ENCODE results near the gene DGLUCY.
A peak's percentile ranks its signal among the peaks of the same experiment; 100 is the strongest.
"Not testable (repeated sequence)": the region's sequence is repeated elsewhere in the genome, so short reads cannot be mapped to it uniquely, and the experiment has no call there.

DGLUCY gene

DNA sequence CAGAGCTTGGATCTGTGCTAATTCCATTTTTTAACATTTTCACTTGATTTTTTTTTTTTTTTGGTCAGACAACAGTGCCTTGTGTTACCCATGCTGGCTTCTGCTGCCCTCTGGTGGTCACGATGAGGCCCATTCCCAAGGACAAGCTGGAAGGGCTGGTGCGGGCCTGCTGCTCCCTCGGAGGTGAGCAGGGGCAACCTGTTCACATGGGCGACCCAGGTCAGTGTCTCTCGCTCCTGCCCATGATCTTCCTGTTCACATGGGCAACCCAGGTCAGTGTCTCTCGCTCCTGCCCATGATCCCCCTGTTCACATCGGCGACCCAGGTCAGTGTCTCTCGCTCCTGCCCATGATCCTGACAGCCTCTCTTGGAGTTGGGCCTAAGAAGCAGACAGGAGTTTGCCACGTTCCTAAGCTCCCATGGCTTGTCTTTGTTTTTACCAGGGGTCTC, 59.4 kb downstream of the DGLUCY start:
- DNase-seq, result peak; percentile 41 to 80 (median 71)

DNA sequence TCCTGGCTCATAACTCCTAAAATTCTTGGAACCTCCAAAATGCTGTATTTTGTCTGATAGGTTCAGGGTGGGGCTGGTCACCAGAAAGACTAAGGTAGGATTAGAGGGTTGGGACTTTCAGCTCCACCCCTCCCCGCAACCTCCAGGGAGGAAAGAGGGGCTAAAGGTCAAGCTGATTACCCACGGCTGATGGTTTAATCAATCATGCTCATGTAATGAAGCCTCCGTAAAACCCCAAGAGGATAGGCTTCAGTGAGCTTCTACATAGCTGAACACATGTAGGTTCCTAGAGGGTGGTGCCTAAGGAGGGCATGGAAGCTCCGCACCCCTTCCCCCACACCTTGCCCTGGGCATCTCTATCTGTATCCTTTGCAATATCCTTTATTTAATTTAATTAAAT, 60.0 kb downstream of the DGLUCY start:
- no peak for DNase-seq

DNA sequence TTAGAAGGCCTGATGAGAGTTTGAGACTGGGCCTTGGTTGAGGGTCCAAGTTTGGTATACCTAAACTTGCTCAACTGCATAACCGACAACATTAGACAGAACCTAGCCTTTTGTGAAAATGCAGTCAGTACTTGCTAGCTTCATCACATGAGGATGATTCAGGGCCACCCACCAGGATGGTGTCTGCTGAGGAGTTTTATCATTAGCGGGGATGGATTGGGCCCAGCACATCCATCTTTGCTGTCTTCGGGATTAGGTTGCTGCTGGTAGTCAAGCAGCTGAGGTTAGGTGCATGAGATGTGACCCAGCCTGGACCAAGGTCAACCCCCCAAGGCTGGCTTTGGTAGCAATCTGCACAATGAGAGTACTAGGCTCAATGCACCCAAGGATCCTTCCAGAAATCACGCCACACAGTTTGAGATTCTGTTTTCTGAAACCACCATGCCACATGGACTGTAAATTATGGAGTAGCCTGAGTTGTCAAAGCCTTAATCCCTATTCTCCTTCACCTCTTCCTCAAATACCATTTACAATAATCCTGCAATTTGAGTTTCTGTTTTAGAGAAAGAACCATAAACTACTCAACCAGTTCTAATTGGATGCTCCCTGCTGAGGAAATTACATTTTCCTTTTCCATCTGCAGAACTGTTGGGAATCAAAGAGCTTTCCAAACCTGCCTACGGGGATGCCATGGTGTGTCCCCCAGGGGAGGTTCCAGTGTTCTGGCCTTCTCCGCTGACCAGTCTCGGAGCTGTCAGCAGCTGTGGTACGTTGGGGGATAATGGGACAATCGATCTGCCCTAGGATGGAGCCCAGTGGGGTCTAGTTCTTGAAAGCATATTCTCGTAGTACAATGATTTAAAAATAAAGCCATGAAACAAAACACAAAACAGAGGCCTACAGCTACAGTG, 61.7 kb downstream of the DGLUCY start:
- no peak for DNase-seq

DNA sequence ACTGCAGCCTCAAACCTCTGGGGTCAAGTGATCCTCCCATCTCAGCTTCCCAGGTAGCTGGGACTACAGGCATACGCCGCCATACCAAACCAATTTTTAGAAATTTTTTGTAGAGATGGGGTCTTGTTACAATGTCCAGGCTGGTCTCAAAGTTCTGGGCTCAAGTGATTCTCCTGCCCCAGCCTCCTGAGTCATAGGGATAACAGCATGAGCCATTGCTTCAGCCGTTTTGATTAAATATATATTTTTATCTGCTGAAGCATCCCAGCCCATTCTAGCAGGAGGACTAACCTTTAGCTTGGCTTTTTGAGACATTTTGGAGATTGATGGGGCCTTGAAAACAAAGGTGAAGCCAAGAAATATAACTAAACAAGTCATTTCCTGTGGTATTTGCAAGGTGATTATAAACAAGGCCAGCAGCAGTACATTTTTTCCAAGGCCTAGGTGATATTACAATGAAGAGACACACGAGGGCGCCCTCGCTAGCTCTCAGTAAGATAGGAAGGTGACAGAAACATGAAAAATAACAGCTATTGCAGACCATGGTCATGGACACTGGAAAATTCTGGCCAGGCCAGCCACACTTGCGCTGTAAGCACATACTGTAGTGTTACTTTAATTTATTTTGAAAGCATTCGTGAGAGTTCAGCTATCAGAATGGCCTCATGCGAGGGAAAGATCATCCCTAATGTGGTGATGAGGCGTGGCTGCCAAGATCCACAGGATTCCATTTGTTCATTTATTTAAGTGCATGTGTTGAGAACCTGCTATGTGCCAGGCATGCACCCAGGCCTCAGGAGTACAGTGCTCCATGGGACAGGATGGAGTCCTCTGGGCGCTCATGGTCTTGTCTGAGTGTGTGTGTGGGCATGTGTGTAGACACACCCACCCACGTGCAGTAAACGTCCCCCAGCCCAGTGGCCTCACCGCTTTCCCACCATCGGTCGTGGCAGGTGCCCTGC, 63.5 kb downstream of the DGLUCY start:
- peak; percentile 30 to 80 (median 52) for DNase-seq

DNA sequence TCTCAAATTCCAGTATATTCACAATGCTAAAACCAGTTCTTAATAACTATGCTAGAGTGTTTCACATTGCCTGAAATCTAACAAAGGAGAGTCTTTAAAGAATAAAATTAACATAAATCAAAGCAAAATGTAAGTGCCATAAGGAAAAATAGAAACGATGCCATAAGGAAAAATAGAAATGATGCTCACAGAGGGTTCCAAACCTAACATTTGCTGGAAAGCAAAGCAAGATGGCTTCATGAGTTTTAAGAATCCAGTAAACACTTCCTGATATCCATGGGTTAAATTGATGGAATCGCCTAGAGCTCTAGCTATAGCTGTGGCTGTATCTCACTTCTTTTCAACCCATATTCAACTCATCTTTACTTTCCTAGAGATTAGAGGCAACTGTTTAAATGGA, 66.7 kb downstream of the DGLUCY start:
- DNase-seq, result no peak

DNA sequence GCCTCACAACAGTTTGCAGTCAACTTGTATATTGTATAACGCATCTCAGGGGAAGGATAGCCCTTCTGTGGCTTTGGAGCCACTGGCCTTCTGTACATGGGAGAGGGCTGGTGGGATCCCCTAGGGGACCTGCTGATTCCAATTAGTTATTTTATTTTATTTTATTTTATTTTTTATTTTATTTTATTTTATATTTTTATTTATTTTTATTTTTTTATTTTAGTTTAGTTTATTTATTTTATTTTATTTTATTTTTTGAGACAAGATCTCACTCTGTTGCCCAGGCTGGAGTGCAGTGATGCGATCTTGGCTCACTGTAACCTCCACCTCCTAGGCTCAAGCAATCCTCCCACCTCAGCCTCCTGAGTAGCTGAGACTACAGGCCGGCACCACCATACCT, 68.9 kb downstream of the DGLUCY start:
- not testable (repeated sequence) for DNase-seq

DNA sequence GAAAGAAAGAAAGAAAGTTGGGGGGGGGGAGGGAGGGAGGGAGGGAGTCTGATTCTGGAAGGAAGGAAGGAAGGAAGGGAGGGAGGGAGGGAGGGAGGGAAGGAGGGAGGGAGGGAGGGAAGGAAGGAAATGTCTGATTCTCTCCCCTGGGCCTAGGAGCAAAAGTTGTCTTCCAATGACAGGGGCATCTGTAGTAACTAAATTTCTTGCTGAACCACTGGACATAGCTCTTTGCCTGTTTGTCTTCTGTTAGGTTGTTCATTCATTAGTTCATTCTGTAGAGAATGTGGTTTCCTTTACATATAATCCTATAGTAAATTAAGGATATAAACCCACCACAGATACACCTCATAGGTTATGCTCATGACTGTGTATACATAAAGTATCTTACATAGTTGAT, 70.7 kb downstream of the DGLUCY start:
- no peak for DNase-seq

DNA sequence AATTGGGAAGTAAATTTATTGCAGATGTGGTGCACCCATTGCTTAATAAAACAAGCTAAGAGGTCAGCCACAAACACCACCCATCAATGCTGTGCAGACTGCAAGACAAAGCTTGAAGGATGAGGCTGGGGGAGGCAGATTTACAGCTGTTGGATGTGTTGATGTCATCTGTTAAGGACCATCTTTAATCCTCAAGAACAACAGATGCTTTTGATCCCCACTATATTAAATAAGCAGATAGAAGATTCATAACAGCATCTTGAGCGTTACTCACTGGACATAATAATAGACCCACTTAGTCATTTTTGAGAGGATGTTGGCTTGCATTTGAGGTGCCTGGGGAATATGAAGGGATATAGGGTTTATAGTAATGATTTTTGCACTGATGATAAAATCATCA, 71.8 kb downstream of the DGLUCY start:
- DNase-seq, result no peak

DNA sequence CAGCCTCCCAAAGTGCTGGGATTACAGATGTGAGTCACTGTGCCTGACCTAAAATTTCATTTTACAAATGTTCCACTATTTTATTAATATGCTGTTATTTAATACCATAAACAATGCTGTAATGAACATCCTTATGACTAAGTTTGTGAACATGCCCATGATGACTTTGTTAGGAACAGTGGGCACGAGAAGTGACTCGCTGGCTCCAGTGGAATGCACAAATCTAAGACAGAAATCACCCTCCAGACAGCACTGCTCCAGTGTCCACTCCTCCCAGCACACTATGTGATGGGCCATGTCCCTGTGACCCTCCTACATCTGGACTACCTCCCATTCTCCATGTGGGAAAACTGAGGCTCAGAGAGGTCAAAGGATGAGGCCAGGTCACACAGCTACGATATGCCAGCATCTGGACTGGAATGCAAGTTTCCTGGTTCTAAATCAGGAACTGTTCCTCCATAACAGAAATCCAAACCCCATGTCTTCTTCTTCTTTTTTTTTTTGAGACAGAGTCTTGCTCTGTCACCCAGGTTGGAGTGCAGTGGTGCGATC, 72.7 kb downstream of the DGLUCY start:
- no peak for DNase-seq

DNA sequence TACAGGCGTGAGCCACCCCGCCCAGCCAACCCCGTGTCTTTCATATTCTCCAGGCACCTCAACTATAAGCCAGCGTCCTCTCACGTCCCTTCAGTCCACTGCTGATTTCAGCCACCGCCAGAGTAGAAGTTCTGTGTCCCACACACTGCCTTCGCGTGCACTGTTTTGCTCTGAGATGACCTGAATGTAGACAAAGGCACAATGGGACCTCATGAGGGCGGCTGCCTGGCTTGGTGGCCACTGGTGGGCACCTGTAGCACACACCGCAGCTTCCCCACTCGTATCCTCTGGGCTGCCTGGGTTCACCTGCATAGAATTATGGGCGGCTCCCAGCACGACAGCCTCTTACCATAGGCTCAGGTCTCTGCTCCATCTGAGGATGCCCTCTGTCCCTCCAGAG, 73.4 kb downstream of the DGLUCY start:
- no peak for DNase-seq

DNA sequence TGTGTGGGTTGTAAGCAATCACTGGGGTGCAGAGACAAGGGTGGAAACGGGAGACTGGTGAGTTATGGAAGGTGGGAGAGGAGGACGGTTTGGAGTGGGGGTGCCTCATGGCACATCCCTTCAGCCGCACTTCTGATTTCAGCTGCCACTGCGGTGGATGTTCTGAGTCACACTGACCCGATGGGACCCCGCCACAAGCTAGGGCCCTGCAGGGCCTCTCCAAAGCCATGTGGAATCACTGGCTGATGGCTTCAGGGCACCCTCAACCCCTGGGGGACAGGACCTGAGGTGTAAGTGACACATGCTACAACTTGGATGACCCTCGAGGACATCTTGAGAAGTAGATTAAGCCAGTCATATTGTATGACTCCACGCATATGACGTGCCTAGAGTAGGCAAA, 77.0 kb downstream of the DGLUCY start:
- DNase-seq, result no peak

DNA sequence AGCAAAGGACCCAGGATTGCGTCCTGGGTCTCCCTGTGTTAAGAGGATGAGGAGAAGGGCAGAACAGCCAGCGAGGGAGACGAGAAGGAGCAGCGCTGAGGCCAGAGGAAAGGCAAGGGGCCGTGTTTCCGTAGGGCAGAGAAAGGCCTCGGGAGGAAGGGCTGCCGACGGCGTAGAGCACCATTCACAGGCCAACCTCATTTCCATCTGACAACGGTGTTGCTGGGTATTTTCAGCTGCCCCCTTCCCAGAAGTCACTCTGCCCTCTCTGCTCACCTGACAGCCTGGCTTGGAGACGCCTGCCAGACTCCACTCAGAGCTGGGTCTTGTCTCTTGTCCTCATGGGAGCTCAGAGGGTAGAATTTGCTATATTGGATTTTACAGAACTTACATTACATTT, 79.2 kb downstream of the DGLUCY start:
- no peak for DNase-seq

DNA sequence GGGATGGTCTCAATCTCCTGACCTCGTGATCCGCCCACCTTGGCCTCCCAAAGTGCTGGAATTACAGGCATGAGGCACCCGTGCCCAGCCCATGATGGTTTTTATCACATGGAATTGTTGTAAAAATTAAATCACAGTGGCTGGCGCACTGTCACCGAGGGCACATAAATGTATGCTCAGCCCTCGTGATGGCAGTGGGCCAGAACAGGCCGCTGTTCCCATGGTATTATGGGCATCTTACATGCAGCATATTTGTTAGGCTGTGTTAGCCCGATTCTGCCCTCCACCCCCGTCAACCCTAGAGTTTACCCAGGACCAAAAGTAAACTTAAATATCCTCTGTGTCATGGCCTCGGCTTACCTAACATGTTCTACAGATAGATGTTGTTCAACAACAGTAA, 82.0 kb downstream of the DGLUCY start:
- no peak for DNase-seq

DNA sequence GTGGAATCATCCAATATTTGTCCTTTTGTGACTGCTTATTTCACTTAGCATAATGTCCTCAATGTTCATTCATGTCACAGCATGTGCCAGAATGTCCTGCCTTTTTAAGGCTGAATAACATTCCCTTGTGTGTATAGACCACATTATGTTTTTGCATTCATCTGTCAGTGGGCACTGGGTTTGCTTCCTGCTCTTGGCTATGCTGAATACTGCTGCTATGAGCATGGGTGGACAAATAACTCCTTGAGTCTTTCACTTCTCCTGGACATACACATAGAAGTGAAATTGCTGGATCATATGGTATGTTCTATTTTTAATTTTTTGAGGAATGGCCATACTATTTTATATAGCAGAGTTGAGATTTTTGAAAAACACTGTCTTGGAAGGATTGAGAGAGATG, 83.8 kb downstream of the DGLUCY start:
- DNase-seq, result no peak

DNA sequence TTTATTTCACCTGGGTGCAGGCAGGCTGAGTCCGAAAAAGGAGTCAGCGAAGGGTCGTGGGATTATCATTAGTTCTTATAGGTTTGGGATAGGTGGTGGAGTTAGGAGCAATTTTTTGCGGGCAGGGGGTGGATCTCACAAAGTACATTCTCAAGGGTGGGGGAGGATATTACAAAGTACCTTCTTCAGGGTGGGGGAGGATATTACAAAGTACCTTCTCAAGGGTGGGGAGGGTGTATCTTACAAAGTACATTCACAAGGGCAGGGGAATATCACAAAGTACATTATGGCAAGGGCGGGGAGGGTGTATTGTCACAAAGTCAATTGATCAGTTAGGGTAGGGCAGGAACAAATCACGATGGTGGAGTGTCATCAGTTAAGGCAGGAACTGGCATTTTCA, 86.9 kb downstream of the DGLUCY start:
- not testable (repeated sequence) for DNase-seq

DNA sequence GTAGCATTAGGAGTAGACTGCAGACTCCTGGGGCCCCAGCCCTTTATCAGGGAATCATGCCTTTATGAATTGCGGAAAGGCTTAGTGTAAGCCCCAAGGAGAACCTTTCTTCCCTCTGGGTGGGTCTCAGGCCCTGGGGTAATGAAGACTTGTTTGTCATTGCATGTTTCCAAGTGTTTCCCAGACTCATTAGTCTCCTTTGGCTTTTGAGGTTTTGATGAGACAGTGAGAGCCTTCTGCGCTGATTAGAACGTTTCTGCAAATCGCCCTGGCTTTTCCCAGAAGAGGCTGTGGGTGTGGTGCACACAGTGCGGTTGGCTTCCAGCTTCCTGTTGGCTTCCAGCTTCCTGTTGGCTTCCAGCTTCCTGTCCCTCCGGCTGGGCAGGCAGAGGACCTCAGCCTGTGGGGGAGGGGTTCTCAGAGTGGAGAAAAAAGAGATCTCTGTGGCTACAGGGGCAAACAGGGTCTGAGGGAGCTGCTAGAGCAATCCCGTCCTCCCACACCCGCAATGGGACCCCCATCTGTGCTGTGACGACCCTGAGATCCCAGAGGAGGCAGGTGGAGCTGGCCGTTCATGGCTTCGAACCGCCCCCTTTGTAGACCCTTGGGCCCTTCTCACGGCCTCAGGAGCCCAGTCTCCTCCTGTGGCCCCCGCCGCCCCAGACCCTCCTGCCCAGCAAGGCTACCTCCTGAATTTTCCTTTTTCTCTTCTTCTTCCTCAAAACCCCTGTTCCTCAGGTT, 88.5 kb downstream of the DGLUCY start:
- DNase-seq, result no peak

DNA sequence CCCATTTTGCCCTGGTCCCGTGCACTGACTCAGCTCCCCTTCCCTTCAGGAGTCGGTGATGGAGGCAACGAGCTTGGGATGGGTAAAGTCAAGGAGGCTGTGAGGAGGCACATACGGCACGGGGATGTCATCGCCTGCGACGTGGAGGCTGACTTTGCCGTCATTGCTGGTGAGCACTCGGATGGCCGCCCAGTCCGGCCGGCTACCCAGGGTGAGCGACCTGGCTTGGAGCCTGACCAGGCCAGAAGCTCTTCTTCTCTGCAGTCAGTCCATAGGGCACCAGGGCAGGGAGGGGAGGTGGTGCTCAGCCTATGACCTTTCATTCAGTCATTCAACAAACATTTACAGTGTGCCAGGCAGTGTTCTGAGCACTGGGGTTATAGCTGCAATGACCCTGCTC, 90.8 kb downstream of the DGLUCY start:
- no peak for DNase-seq

DNA sequence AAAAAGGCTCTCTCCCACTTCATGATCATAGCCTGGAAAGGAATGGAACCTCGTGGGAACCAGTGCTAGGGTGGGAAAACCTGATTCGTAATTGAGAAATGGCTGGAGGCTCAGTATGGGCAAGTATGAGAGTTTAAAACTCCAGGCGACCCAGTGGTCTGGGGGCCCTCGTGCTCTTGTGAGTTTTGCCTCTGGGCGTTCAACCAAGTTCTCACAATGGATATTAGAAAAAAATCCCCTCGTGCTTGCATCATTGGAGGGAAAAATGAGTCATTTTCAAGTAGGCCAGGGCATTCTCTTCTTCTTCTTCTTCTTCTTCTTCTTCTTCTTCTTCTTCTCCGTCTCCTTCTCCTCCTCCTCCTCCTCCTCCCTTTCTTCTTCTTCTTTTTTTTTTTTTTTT, 91.6 kb downstream of the DGLUCY start:
- no peak for DNase-seq

DNA sequence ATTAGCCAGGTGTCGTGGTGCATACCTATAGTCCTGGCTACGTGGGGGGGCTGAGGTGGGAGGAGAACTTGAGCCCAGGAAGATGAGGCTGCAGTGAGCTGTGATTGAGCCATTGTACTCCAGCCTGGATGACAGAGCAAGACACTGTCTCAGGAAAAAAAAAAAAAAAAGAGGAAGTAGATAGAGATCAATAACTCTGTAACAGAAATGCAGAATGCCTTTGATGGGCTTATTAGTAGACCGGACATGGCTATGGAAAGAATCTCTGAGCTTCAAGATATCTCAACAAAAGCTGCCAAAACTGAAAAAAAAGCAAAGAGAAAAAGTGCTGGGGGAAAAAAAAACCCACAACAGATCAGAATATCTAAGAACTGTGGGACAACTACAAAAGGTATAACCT, 93.1 kb downstream of the DGLUCY start:
- DNase-seq, result no peak

DNA sequence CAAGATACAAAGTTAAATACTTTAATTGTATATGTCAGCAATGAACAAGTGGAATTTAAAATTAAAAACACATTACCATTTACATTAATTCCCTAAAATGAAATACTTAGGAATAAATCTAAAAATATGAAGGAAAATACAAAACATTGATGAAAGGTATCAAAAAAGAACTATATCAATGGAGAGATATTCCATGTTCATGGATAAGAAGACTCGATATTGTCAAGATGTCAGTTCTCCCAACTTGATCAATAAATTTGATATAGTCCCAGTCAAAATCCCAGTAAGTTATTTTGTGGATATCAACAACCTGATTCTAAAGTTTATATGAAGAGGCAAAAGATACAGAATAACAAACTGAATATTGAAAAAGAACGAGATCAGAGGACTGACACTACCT, 97.1 kb downstream of the DGLUCY start:
- no peak for DNase-seq

DNA sequence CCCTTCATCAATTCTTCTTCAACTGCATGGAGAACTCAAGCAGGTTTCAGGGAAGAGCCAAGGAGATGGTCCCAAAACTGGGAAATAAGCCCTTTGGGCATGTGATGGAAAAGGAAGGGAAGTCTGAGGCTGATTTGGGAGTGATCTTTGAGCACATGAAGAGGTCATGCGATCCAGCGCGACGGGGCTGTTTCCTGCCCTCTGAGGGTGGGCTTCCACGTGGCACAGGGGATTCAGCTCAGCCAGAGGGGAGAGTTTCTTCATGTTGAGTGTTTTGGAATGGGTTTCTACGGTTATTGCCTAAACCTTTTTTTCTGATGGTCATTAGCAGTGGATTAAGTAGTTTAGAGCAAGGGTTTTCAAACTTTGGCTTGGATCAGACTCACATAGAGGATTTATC, 100.4 kb downstream of the DGLUCY start:
- no peak for DNase-seq

DNA sequence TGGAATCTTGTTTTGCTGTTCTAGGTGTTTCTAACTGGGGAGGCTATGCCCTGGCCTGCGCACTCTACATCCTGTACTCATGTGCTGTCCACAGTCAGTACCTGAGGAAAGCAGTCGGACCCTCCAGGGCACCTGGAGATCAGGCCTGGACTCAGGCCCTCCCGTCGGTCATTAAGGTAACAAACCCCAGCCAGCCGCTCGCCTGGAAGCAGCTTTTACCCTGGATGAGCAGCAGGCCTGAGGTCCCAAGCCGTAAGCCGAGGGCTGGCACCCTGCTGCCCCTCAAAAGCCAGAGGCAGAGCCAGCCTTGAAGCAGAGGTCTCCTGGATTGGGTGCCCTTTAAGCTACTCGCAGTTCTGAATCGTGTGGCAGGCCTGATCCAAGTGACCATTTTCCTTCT, 101.5 kb downstream of the DGLUCY start:
- DNase-seq, result no peak

DNA sequence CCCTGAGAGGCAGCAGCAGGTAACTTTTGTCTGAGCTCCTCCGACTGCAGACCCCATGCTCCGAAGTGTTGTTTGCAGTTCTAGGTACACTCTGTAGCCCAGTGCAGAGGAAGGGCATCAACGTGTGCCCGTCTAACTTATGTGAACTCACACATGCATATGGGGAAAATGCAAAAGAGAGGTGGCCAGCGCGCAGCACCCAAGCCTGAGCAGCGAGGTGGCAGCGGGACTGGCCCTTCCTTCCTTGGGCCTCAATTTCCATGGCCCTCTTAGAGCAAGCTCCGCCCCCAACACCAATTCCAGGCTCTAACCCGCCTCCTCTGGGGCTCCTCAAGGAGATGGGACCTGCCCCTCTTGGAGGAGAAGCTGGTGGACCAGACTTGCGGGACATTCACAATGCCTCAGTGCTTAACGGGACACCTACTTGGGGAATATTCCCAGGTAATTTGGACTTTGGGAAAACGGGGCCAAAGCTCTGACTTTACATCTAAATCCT, 102.9 kb downstream of the DGLUCY start:
- no peak for DNase-seq
